Measurements from ENCODE around the gene DUSP8.

Gene DUSP8

GRCh38 chr11:1532014-1532586 is 40.0 kb downstream of the DUSP8 start:
- peak in 2 of 4 experiments; percentile 6 to 15 for DNase-seq

GRCh38 chr11:1531449-1532013 is 40.5 kb downstream of the DUSP8 start:
- DNase-seq, result no peak

DNA sequence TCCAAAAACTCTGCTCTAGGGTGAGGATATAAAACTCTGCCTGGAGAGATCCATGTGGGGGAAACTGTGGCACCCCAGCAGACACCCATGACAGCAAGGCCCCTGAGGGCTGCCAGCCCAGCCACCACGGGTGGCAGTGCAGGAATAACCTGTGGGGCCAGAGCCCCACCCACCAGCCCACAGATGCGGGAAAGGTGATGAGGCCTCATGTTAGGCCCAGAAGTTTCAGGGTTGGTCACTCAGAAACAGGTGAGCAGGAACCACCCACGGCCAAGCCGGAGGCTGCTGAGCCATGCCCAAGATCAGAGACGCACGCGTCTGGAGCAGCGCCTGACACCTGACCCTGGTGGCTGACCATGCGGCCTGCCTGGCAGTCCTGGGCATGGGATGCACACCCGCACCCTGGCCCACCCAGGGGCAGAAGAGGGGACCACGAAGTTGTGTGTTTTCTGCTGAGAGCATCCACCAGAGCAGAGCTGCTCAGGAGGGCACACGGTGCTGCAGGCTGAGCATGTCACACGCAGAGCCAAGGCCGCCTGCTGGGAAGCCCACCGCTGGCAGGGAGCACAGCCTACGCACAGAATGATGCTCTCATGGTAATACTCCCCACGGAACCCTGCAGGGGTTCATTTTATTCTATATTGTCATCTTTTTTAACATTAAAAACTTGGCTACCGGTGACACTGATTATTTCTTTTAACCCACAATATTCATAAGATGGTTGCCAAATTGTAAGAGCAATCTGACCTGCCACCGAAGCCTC is 41.2 kb downstream of the DUSP8 start:
- no peak for DNase-seq

GRCh38 chr11:1529774-1530173 is 42.3 kb downstream of the DUSP8 start:
- DNase-seq, result no peak

- no peak for DNase-seq
Measured at GRCh38 chr11:1529286-1529685, 42.8 kb downstream of the DUSP8 start.

DNA sequence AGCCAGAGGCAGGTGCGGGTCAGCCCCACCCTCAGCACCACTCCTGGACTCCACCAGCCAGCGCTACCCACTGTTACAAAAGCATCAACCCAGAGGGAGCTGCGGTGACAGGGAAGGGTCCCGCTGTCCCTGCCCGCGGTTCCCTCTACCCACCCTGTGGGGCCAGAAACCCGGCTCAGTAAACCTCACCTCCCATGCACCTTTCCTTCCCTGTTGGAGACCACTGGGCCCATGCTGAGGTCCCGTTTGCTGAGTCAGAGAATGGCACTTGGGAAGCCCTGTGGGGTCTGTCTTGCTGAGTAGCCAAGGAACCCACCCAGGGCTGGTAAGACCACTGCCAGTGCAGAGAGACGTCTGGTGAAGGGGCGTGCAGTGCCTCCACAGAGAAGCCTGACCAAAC is 43.4 kb downstream of the DUSP8 start:
- no peak for DNase-seq

GRCh38 chr11:1526785-1527184 is 45.3 kb downstream of the DUSP8 start:
- no peak for DNase-seq

GRCh38 chr11:1523779-1524178 is 48.3 kb downstream of the DUSP8 start:
- DNase-seq, result no peak

DNA sequence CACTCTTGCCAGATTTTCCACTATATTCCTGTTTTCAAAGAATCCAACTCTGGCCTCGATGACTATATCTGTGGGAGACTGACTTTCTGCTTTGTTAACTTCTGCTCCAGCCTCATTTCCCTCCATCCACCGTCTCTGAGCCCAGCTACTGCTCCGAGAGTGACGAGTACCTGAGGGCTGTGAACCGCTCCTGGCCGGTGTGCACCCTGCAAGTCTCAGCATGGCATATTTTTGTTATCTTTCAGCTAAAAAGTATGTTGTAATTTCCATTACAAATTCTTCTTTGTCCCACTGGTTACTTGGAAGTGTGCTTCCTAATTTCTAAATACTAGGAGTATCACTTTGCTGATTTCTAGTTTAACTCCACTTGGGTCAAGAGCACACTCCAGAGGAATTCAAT is 49.0 kb downstream of the DUSP8 start:
- DNase-seq, result no peak

GRCh38 chr11:1522081-1522424 is 50.0 kb downstream of the DUSP8 start:
- no peak for DNase-seq

- DNase-seq, result no peak
Measured at GRCh38 chr11:1521382-1522080, 50.5 kb downstream of the DUSP8 start.

- no peak for DNase-seq
Measured at GRCh38 chr11:1520663-1521267, 51.3 kb downstream of the DUSP8 start.

- DNase-seq, result no peak
Measured at GRCh38 chr11:1520209-1520662, 51.8 kb downstream of the DUSP8 start.

- no peak for DNase-seq
Measured at GRCh38 chr11:1519028-1520010, 52.8 kb downstream of the DUSP8 start.

DNA sequence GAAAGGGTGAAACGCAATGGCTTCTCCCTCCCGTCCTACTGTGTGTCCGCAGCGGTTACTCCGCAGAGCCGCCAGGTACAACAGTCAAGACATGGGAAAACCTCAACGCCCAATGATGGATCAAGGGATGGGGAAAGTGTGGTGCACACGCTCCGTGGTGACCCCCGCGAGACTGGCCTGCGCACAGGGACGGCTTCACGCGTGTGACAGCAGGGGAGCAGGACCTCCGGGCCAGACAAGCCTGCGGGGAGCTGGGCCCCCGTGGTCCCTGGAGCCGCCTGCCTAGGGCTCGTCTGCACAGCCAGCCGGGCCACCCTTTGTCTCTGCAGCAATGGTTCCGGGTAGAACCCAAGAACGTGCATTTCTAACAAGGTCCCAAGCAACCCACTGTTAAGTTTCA is 53.8 kb downstream of the DUSP8 start:
- no peak for DNase-seq

DNA sequence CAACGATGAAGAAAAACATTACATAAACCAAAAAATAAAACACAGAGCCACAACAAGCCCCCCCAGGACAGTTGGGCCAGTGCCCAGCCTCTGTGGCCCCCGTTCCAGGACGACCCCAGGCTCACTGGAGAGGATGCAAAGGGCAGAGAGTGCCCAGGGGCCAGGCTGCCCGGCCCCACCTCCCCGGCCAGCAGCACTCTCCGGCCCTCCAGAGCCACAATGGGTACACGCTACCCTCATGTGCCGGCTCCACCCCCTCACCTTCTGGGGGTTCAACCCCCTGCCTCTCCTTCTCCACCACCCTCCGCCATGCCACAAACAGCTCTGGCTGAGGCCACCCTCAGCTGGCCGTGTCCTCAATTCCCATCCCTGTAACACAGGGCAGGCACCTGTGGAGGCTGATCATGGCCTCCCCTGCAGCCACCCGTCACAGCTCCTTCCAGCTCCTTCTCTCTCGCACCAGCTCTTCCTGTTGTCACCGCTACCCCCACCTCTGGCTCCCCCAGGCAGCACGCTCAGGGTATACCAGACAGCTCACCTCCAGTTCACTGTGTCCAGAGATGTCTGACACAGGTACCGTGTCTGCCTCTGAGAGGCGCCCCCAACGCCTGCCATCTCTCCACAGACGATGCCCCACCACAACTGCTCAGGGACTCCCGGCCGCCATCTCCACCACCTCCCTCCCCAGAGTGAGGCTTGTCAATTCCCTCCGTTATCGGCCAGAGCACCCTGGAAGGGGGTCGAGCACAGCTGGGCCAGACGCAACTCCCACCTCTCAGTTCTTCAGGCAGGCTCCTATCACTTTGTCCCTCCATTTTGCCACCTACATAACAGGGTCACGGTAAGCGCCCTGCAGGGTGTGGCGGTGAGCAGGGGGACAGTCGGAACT is 54.7 kb downstream of the DUSP8 start:
- DNase-seq, result no peak

- DNase-seq, result no peak
Measured at GRCh38 chr11:1516273-1517067, 55.6 kb downstream of the DUSP8 start.

- peak; percentile 64 to 86 (median 82) for DNase-seq
Measured at GRCh38 chr11:1515082-1516060, 56.7 kb downstream of the DUSP8 start.
